Left renal pelvis (tissue), 4 donors: ENCODE data around the gene PEAK3. TPM values are rescaled to one million over a fixed set of nuclear protein-coding genes. Genes with fewer than 3 reads are reported as not detected.

Source experiments
- DNase-seq, 4 donors: peaks; one replicate each; pipeline ENCODE4 v3.0.0-alpha.2; 2013; ENCODE audit warnings: low read depth in 4 of 4, low spot score in 3 of 4
- polyA plus RNA-seq, 4 donors: library from polyadenylated mRNA; unstranded; fragments of 120-200 nt; gene quantifications; one replicate each; pipeline ENCODE4 v1.2.1, GENCODE V29; 2013; ENCODE audit not compliant: insufficient read length in 4 of 4

Gene PEAK3
- polyA plus RNA-seq, 4 donors, result 0.07 to 0.14 (median 0.11) TPM; not detected in 1

DNA sequence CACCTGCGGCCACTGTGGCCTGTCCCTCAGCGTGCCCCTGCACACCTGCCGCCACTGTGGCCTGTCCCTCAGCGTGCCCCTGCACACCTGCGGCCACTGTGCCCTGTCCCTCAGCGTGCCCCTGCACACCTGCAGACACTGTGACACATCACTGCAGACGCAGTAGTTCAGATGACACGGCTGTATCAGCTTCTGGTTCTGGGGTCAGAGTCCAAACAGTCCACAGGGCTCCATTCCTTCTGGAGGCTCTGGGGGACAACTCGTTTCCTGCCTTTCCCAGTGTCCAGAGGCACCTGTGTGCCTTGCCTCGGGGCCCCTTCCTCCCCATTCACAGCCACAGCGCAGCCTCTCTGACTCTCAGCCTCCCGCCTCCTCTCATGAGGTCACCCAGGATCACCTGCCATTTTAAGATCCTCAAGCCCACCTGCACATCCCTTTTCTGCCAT is 39.9 kb downstream of the PEAK3 start:
- DNase-seq, result no peak

- no peak for DNase-seq
These were observed 40.9 kb downstream of the PEAK3 start for GRCh38 chr19:2240881-2241760.

DNA sequence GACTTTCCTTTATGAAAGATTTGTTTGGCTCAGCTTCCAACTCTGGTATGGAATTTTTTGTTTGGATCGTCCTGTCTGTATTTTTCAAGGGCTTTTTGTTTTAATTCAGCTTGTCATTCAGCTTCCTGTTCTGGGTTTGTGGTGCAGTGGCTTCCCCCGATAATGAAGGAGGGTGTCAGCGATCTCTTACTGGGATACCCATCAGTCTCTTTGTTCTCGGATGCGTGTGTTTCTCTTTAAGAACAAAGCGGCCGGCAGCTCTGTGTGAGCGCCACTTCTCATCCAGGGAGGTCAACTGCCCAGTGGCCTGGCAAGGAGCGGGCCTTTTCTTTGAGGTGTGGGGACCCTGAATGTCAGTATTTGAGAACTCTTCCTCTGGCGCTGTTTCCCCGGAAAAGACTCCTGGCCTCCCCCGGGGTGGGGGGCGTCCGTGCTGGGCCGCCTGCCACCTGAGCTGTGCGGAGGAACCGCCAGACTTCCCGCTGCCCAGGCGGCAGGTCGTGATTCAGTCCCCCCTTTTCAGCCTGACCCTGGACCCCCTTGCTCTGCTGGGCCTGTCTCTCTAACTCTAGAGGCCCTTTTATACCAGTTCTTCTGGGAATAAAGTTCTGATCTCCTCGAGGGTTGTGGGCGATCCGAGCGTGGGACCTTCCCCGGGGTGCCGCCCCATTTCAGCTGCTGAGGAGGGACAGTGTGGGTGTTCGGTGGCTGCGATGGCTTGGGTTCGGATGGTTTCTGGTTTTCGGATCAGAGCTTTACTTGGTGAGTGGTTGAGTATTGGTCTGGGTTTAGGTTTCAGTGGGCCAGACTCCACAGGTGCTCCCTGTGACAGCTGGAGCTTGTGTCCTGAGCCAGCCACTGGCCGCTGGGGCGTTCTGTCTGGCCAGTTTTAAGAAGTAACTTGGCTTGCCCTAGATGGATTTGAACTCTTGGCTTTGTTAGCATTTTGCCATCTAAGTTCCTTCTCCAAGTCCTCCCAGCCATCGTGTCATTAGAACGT is 41.9 kb downstream of the PEAK3 start:
- DNase-seq, result no peak

- DNase-seq, result no peak
These were observed 42.8 kb downstream of the PEAK3 start for GRCh38 chr19:2239173-2239572.

DNA sequence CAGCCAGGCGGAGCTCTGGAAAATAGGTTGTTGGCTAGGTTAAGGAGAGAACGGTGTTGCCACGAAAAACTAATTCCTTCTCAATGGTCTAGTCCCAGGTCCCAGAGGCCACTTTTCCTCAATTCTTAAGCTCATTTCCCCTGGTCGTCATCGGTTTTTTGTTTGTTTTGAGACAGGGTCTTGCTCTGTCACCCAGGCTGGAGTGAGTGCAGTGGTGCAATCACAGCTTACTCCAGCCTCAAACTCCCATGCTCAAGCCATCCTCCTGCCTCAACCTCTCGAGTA is 44.2 kb downstream of the PEAK3 start:
- DNase-seq, result no peak

- DNase-seq, result no peak
These were observed 44.7 kb downstream of the PEAK3 start for GRCh38 chr19:2237051-2237868.

DNA sequence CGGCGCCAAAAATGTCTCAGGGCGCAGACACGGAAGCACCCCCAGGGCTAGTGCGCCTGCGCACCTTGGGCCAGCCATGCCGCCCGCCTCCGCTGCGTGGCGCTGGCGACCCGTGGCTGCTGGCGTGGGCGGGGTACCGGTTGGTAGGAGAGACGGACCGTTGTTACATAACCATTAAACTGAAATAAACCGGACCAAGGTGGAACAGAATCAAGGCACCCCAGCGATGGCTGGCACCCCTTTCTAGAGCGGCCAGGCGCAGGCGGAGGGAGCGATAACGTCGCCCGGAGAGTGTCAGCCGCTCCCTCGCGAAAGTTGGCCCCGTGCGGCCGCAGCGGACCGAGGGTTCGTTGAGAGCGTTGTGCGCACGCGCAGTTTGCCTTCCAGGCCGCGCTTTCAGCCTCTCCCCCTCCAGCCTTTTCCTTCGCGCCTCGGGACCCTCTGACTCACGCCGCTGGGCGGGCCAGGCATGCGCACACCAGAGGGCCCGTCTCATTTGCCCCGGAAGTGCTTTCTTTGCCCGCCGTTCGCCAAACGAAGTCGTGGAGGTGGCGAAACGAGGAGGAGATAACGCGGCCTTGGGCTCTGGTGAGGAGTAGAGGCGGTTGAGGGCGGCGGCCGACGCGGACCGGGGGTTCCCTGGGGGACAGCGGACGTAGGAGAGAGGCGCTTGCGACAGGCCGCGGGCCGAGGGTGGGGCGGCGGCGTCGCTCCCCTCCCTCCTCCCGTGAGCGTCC is 45.5 kb downstream of the PEAK3 start, which contains the start of the genes PLEKHJ1 and SF3A2:
PLEKHJ1 (minus strand) TSS at position 16 of the 737 bp plus-strand sequence. CDS start 81 bp downstream, outside the sequence.
SF3A2 (plus strand) TSS at position 511 of the 737 bp plus-strand sequence. CDS start 6,595 bp downstream, outside the sequence.
- peak; percentile 92 to 96 (median 94) for DNase-seq

DNA sequence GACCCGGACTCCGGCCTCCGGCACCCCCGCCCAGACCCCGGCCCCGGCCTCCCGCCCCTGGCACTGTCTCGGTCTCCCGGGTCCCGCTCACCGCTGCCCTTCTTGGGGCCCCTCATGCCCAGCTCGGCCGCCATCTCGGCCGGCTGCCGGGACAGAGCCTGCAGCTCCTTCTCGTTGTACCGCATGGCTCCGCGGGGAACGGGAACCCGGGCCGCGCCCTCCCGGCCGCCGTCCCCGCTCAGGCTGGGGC is 46.0 kb downstream of the PEAK3 start:
- no peak for DNase-seq

DNA sequence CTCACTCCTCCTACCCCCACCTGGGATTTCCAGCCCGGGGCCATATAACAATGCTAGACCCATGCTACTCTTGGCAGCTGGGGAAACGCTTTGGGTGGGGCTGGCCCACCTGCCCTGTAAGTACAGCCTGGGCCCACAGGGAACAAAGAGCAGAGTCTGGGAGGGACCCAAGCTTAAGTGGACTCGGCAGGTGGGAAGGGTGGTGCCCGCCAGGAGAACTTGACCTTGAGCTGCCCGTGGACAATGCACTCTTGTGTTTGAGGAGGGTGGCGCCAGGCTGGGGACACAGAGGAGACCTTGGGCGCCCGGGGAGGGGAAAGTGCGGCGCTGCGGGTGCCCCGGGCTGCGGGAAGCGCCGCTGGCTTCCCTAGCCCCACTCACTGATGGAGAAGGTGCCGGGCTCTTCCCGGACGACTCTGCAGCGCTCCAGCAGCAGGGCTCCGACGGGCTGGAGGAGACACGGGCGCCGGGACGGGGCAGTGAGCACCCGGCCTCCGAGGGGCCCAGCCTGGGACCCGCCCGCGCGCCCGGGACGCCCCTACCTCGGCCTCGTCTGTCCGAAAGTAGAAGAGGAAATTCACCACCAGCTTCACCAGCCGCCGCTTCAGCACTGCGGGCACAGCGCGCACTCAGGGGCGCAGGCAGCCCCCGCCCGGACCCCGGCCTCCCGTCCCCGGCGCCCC is 46.5 kb downstream of the PEAK3 start:
- no peak for DNase-seq

DNA sequence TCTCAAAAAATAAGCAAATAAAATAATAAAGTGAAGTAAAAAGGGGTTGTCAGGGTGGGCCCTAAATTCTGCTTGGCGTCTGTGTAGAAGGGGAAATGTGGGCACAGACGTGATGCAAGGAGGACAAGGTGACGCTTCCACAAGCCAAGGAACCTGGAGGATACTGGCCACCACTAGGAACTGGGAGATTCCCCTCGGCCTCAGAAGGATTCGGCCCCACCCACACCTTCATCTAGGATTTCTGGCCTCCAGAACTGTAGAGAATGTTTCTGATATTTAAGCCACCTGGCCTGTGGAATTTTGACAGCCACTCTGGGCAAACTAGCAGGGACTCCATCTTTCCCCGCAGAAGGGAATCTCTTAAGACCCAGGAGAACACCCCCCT is 47.0 kb downstream of the PEAK3 start:
- DNase-seq, result no peak

GRCh38 chr19:2233601-2234280 is 48.2 kb downstream of the PEAK3 start:
- DNase-seq, result no peak

- no peak for DNase-seq
These were observed 49.5 kb downstream of the PEAK3 start for GRCh38 chr19:2232286-2233151.

- no peak for DNase-seq
These were observed 50.3 kb downstream of the PEAK3 start for GRCh38 chr19:2231621-2232221.

DNA sequence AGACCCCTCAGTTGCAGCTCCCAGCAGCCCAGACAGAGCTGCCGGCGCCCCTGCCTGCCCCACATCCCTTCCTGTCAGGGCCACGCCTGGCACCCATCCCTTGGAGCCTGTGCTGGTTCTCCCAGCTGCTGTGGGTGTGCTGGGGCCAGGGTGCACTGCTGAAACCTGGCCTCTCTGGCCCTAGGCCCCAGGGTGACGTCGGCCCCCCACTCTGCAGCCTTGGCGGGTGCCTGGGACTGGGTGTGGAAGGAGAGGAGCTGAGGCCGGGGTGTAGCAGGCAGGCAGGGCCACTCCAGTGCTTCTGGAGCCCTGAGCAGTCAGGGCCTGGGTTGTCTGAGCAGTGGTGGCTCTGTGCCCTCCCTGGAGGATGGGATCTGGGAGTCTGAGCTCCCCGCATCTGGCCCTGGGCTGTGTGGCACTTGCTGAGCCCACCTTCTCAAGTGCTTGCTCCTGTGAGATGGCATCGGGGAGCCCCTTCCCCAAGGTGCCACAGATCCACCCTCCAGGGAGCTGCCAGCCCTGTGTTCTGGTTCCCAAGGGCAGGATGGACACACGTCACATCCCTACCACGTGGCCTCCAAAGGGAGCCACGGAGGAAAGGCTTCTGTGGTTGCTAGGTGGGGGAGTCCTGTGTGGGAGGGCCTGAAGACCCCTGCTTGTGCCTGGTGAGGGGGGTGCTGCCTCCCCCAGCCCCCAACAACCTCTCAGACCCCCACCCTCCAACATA is 51.0 kb downstream of the PEAK3 start:
- DNase-seq, result no peak

DNA sequence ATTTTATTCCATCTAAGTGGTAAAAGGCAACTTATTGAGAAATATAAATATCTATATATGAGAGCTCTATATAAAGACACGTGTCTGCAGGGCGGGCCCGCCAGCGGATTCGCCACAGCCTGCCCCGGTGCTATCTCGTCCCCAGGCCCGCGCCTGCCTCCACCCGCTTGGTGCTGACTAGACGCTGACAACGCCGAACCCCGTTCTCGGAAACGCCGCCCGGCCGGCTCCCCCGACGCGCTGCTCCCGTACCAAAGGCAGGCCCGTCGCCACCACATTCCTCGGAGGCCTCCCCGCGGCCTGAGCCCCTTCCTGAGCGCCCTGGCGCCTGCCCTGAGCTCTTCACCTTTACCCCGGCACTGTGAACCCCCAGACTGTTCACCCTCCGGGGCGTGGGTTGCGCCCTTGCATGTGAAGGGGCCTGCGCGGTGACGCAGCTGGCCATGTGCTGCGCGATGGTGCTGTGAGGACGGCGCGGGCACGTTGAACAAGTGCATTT is 51.9 kb downstream of the PEAK3 start:
- DNase-seq, result no peak
